NB4 (cell line): ENCODE measurements around the gene SH3BP5L.

Experiments used
- POLR2A ChIP-seq: IDR thresholded peaks from 2 replicates; pipeline ENCODE4 v1.6.1; 2011; ENCODE audit warnings: mild to moderate bottlenecking; ENCODE audit not compliant: insufficient read length; ENCODE audit errors: extremely low read depth
- TF ChIP-seq, protein P1 (sequence below): IDR thresholded peaks from one replicate; pipeline ENCODE4 v1.5.1; 2012; ENCODE audit warnings: low read depth, low read length

DNA sequence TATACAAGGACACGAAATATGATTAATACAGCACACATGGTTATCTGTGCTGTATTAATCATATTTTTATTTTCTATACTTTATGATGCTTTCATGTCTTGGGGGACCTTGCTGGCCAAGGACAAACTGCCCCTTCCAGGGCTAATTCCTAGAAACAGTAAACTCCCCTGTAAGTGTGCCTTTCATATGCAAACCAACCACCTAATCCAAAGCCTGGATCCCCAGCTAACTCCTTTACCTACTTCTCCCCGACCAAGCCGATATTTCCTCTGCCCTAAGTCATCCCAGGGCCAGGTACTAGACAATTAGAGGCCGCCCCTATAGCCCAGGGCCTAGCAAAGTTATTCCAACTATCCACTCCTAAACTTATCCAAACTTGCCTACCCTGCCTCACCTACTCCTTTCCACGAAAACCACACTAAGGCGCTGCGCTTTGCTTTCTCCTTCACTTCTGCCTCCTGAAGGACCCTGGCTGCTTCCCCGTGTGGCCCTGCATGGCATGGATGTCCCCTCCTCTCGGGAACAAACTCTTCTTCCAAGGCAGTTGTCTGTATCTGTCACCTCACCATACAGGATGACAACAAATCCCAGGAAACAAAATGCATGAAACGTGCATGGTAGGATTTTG is 10.2 kb downstream of the SH3BP5L start:
- TF ChIP-seq, protein P1, sequence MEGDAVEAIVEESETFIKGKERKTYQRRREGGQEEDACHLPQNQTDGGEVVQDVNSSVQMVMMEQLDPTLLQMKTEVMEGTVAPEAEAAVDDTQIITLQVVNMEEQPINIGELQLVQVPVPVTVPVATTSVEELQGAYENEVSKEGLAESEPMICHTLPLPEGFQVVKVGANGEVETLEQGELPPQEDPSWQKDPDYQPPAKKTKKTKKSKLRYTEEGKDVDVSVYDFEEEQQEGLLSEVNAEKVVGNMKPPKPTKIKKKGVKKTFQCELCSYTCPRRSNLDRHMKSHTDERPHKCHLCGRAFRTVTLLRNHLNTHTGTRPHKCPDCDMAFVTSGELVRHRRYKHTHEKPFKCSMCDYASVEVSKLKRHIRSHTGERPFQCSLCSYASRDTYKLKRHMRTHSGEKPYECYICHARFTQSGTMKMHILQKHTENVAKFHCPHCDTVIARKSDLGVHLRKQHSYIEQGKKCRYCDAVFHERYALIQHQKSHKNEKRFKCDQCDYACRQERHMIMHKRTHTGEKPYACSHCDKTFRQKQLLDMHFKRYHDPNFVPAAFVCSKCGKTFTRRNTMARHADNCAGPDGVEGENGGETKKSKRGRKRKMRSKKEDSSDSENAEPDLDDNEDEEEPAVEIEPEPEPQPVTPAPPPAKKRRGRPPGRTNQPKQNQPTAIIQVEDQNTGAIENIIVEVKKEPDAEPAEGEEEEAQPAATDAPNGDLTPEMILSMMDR: no peak
- no peak for TF ChIP-seq POLR2A
